ENCODE data around the gene LRMDA. TPM values are rescaled to one million over a fixed set of nuclear protein-coding genes. Genes with fewer than 3 reads are reported as not detected.

LRMDA gene
- polyA plus RNA-seq, 2 of the 4 experiments (the other 2 are of a cell fraction): 4.6 to 5.2 TPM

- WGBS (ENCODE audit: missing lambda C conversion rate): 66% methylated on average over 2 of the region's 2 CpGs
- DNase-seq (ENCODE audit: low read depth in 1 of 2, low spot score in 1 of 2) (no peak), ATAC-seq (no peak), FAIRE-seq (no peak)
- no peak for TF ChIP-seq CTCF (IDR thresholded peaks at IDR 0.05)
- no peak for TF ChIP-seq BCL3 (IDR thresholded peaks at IDR 0.05)
- no peak for TF ChIP-seq HEYL (CRISPR knock-in tag; IDR thresholded peaks at IDR 0.05)
- TF ChIP-seq NFE2L2 (conservative IDR thresholded peaks at IDR 0.05; ENCODE audit: low read length): no peak
- CTCF ChIA-PET: interaction anchor here (1.1 kb wide), 1 partner anchor 10 kb away, joined by 3 read pairs; no protein-coding TSS in a partner anchor
- Histone ChIP-seq H3K4me2 (no peak overlapping the region), H3K4me1 (peaks cover 19% of the 10 kb centered on the region; the same call in 1 of the 3 replicates), H3K4me3 (no peak overlapping the region), H3K27ac (peak overlapping the region in 1 of 2 experiments; percentile 6; a peak in 1 of 6 replicates), H3K9me3 (peaks cover 2% of the 10 kb centered on the region; the same call in 2 of the 3 replicates)
- POLR2A ChIA-PET: no interaction called here
These were observed 78.3 kb downstream of the LRMDA start for GRCh38 chr10:75509706-75510105.

GRCh38 chr10:75511011-75511410 lies 79.6 kb downstream of the LRMDA start:
- DNase-seq (ENCODE audit: low read depth in 1 of 2, low spot score in 1 of 2) (no peak), ATAC-seq (no peak), FAIRE-seq (no peak)
- TF ChIP-seq JUN (IDR thresholded peaks at IDR 0.05): no peak
- no peak for TF ChIP-seq HOXB13 (CRISPR knock-in tag; IDR thresholded peaks at IDR 0.05; ENCODE audit: low read depth)
- no peak for TF ChIP-seq KDM1A (IDR thresholded peaks at IDR 0.05; ENCODE audit: low read depth)
- TF ChIP-seq JUNB (IDR thresholded peaks at IDR 0.05): no peak
- TF ChIP-seq HES2 (IDR thresholded peaks at IDR 0.05): no peak
- no peak for TF ChIP-seq ZSCAN20 (CRISPR knock-in tag; IDR thresholded peaks at IDR 0.05)
- no peak for TF ChIP-seq FOXS1 (CRISPR knock-in tag; IDR thresholded peaks at IDR 0.05)
- no peak for TF ChIP-seq POLR2AphosphoS2 (conservative IDR thresholded peaks at IDR 0.05; ENCODE audit: low read length)
- no peak for TF ChIP-seq ZFP36 (IDR thresholded peaks at IDR 0.05; ENCODE audit: borderline replicate concordance, partially characterized antibody)
- no peak for TF ChIP-seq HMGXB4 (CRISPR knock-in tag; IDR thresholded peaks at IDR 0.05; ENCODE audit: borderline replicate concordance)
- no peak for TF ChIP-seq RARB (CRISPR knock-in tag; IDR thresholded peaks at IDR 0.05)
- TF ChIP-seq MYC (IDR thresholded peaks at IDR 0.05; ENCODE audit: borderline replicate concordance, low read length): no peak
- TF ChIP-seq HEYL (CRISPR knock-in tag; IDR thresholded peaks at IDR 0.05): no peak
- TF ChIP-seq PHF8 (IDR thresholded peaks at IDR 0.05; ENCODE audit: borderline replicate concordance, low read depth): no peak
- no peak for TF ChIP-seq CBX8 (IDR thresholded peaks at IDR 0.05)
- H3K27ac ChIP-seq: no peak overlapping the region
- H3K4me1 ChIP-seq: peaks cover 19% of the 10 kb centered on the region; the same call in 1 of the 3 replicates
- 83% methylated on average over 8 of the region's 8 CpGs for WGBS (ENCODE audit: missing lambda C conversion rate)
- H3K4me2 ChIP-seq: no peak overlapping the region
- H3K4me3 ChIP-seq: no peak overlapping the region
- ChIA-PET CTCF (interaction anchor here (0.6 to 1.1 kb wide), 3 partner anchors 8 to 21 kb away, joined by 3 read pairs; no protein-coding TSS in a partner anchor), POLR2A (no interaction called here)
- H3K9me3 ChIP-seq: peaks cover 8% of the 10 kb centered on the region

Measured in A549 (cell line).